Inferior parietal cortex (tissue), 1 donor: ENCODE results near the gene PRAMEF13.
"Not testable (repeated sequence)": the region's sequence is repeated elsewhere in the genome, so short reads cannot be mapped to it uniquely, and the experiment has no call there.

Source experiments
- DNase-seq: peaks from one replicate; pipeline ENCODE4 v3.0.0-alpha.2; 2016; ENCODE audit errors: extremely low spot score

Gene PRAMEF13

GRCh38 chr1:13201309-13201708, at the start of gene PRAMEF13:
PRAMEF13 (minus strand) TSS chr1:13201409; CDS start chr1:13199589, 1,820 bp downstream.
- DNase-seq = not testable (repeated sequence)

GRCh38 chr1:13247122-13247521, 45.9 kb upstream of the PRAMEF13 start:
- not testable (repeated sequence) for DNase-seq

- DNase-seq = not testable (repeated sequence)
Observed at GRCh38 chr1:13246554-13246871, 45.3 kb upstream of the PRAMEF13 start.

GRCh38 chr1:13245841-13246553, 44.8 kb upstream of the PRAMEF13 start:
- DNase-seq = not testable (repeated sequence)

GRCh38 chr1:13243536-13244263, 42.5 kb upstream of the PRAMEF13 start:
- not testable (repeated sequence) for DNase-seq

GRCh38 chr1:13239633-13240032, 38.4 kb upstream of the PRAMEF13 start:
- DNase-seq = not testable (repeated sequence)

GRCh38 chr1:13237572-13237971, 36.4 kb upstream of the PRAMEF13 start:
- DNase-seq = not testable (repeated sequence)

- not testable (repeated sequence) for DNase-seq
Observed at GRCh38 chr1:13234057-13234456, 32.8 kb upstream of the PRAMEF13 start.

GRCh38 chr1:13232056-13232455, 30.8 kb upstream of the PRAMEF13 start:
- DNase-seq = not testable (repeated sequence)

- not testable (repeated sequence) for DNase-seq
Observed at GRCh38 chr1:13231061-13231750, 30.0 kb upstream of the PRAMEF13 start.

GRCh38 chr1:13230601-13231000, 29.4 kb upstream of the PRAMEF13 start:
- DNase-seq = not testable (repeated sequence)

- DNase-seq = not testable (repeated sequence)
Observed at GRCh38 chr1:13230096-13230495, 28.9 kb upstream of the PRAMEF13 start.

- no peak for DNase-seq
Observed at GRCh38 chr1:13228343-13228781, 27.2 kb upstream of the PRAMEF13 start.

- not testable (repeated sequence) for DNase-seq
Observed at GRCh38 chr1:13227271-13228055, 26.3 kb upstream of the PRAMEF13 start.

GRCh38 chr1:13225675-13226204, 24.5 kb upstream of the PRAMEF13 start, which contains the start of gene PRAMEF18:
PRAMEF18 (minus strand) TSS chr1:13226154; CDS start chr1:13226106, 48 bp downstream.
- not testable (repeated sequence) for DNase-seq

GRCh38 chr1:13224480-13225060, 23.4 kb upstream of the PRAMEF13 start:
- DNase-seq = no peak

- DNase-seq = not testable (repeated sequence)
Observed at GRCh38 chr1:13222788-13223187, 21.6 kb upstream of the PRAMEF13 start.

GRCh38 chr1:13219203-13219602, 18.0 kb upstream of the PRAMEF13 start:
- not testable (repeated sequence) for DNase-seq

GRCh38 chr1:13216619-13217018, 15.4 kb upstream of the PRAMEF13 start:
- not testable (repeated sequence) for DNase-seq

GRCh38 chr1:13208712-13209111, 7.5 kb upstream of the PRAMEF13 start:
- not testable (repeated sequence) for DNase-seq

- not testable (repeated sequence) for DNase-seq
Observed at GRCh38 chr1:13171548-13171947, 29.7 kb downstream of the PRAMEF13 start, which contains the start of gene PRAMEF9. PRAMEF9 (plus strand) TSS chr1:13171848; CDS start chr1:13175281, 3,433 bp downstream.
